HepG2 (cell line): ENCODE measurements around the gene ATG7. TPM values are rescaled to one million over a fixed set of nuclear protein-coding genes. Genes with fewer than 3 reads are reported as not detected.
"Not testable (repeated sequence)": the region's sequence is repeated elsewhere in the genome, so short reads cannot be mapped to it uniquely, and the experiment has no call there.

ENCODE experiments used
- ATAC-seq: fragments of 200-7000 bp; cut with Tn5 transposase; 3 replicates; pipeline ENCODE4 v1.9.1; 2020; ENCODE audit warnings: mild to moderate bottlenecking, moderate library complexity
- BruUV-seq: library from RNA; stranded (reverse); fragments of 400-500 nt; replicated peaks from 2 replicates; lab custom pipeline; 2021; lab: Mats Ljungman, UMichigan
- CTCF ChIA-PET: fragments of 300-600 bp; formaldehyde crosslinking; extraction: SDS; loops from one replicate; lab custom pipeline; 2021; ENCODE audit warnings: low total read pairs, inconsistent platforms, low intra/inter-chr PET ratio; lab: Yijun Ruan, JAX
- POLR2A ChIA-PET: fragments of 350-600 bp; sonication (Branson Sonifier 250); formaldehyde crosslinking; loops from one replicate; lab custom pipeline; 2020; ENCODE audit warnings: antibody characterized with exemption, inconsistent platforms; lab: Yijun Ruan, JAX
- DNase-seq: peaks from one replicate; pipeline ENCODE4 v3.0.0-alpha.2; 2015; ENCODE audit warnings: low spot score
- FAIRE-seq: peaks from 3 replicates; lab custom pipeline; 2011; peaks lifted over from hg19 to GRCh38; lab: Jason Lieb, UNC
- H2AFZ ChIP-seq: one replicate; pipeline ENCODE4 v1.6.1; 2011; ENCODE audit warnings: low read length, inconsistent platforms
- H3K27ac ChIP-seq: fragments of 300-600 bp; 3 replicates; pipeline ENCODE4 v1.8.0; 2011; ENCODE audit warnings: mixed run types, mild to moderate bottlenecking, mixed read lengths, low read length, inconsistent platforms; ENCODE audit not compliant: insufficient read depth; ENCODE audit errors: extremely low read length
- H3K27me3 ChIP-seq, 2 experiments: fragments of 200-600 bp in 1 of 2; 2 replicates in 1 of 2; 3 replicates in 1 of 2; pipeline versions ENCODE4 v1.6.0 to v1.8.0; 2011; ENCODE audit warnings: low read length in 2 of 2, mild to moderate bottlenecking in 2 of 2, moderate library complexity in 2 of 2, inconsistent platforms in 1 of 2; ENCODE audit not compliant: insufficient read depth in 2 of 2, control insufficient read depth in 1 of 2
- H3K36me3 ChIP-seq, 2 experiments: fragments of 200-600 bp in 1 of 2; replicated peaks in 1 of 2; 2 replicates in 1 of 2; 3 replicates in 1 of 2; pipeline versions ENCODE4 v1.5.1 to v1.8.0; 2011; ENCODE audit warnings: low read length in 2 of 2, inconsistent platforms in 1 of 2; ENCODE audit not compliant: insufficient read depth in 2 of 2, control insufficient read depth in 1 of 2
- H3K4me1 ChIP-seq: 2 replicates; pipeline ENCODE4 v1.5.1; 2012; ENCODE audit warnings: low read length, inconsistent platforms; ENCODE audit not compliant: insufficient read depth
- H3K4me2 ChIP-seq: 2 replicates; pipeline ENCODE4 v1.6.0; 2011; ENCODE audit warnings: low read depth, low read length, inconsistent platforms
- H3K4me3 ChIP-seq, 3 experiments: fragments of 200-600 bp in 1 of 3; sonication (generic), shearing (Covaris generic) in 1 of 3; replicated peaks in 1 of 3; 2 replicates each; pipeline ENCODE4 v1.5.1; 2011 to 2016; ENCODE audit warnings: low read length in 3 of 3, inconsistent platforms in 2 of 3, low read depth in 2 of 3, mild to moderate bottlenecking in 2 of 3, control low read depth in 1 of 3, mixed read lengths in 1 of 3; ENCODE audit not compliant: insufficient read depth in 1 of 3
- H3K79me2 ChIP-seq: one replicate; pipeline ENCODE4 v1.6.1; 2011; ENCODE audit warnings: low read length, inconsistent platforms; ENCODE audit not compliant: insufficient read depth
- H3K9ac ChIP-seq: 2 replicates; pipeline ENCODE4 v1.6.0; 2011; ENCODE audit warnings: mild to moderate bottlenecking, low read depth, low read length, inconsistent platforms; ENCODE audit not compliant: insufficient read depth
- H3K9me3 ChIP-seq: 2 replicates; pipeline ENCODE4 v1.5.1; 2012; ENCODE audit warnings: mild to moderate bottlenecking, low read length
- H4K20me1 ChIP-seq: 2 replicates; pipeline ENCODE4 v1.6.0; 2011; ENCODE audit warnings: inconsistent platforms, mild to moderate bottlenecking, low read length, moderate library complexity; ENCODE audit not compliant: insufficient read depth
- ATAD3A ChIP-seq: sonication (generic); formaldehyde crosslinking; IDR thresholded peaks from 2 replicates; pipeline ENCODE4 v1.4.0; 2020; ENCODE audit warnings: missing genetic modification reagents
- BCLAF1 ChIP-seq: fragments of 450-650 bp; IDR thresholded peaks from 2 replicates; pipeline ENCODE4 v1.6.1; 2017; ENCODE audit warnings: mild to moderate bottlenecking
- MTF2 ChIP-seq: sonication (generic); formaldehyde crosslinking; IDR thresholded peaks from 2 replicates; pipeline ENCODE4 v1.5.0; 2020; ENCODE audit warnings: missing genetic modification reagents, borderline replicate concordance
- NFYC ChIP-seq: IDR thresholded peaks from 2 replicates; pipeline ENCODE4 v1.6.1; 2016; ENCODE audit warnings: missing genetic modification reagents, missing compliant biosample characterization
- TMF1 ChIP-seq: sonication (generic); formaldehyde crosslinking; IDR thresholded peaks from 2 replicates; pipeline ENCODE4 v1.8.1; 2022; ENCODE audit warnings: low read depth, missing genetic modification reagents
- ZNF143 ChIP-seq: sonication (generic); formaldehyde crosslinking; IDR thresholded peaks from 2 replicates; pipeline ENCODE4 v1.4.0; 2020; ENCODE audit warnings: missing genetic modification reagents
- ZNF260 ChIP-seq: sonication (generic); formaldehyde crosslinking; IDR thresholded peaks from 2 replicates; pipeline ENCODE4 v1.4.0; 2020; ENCODE audit warnings: missing genetic modification reagents, low read depth, mild to moderate bottlenecking, borderline replicate concordance
- ZNF503 ChIP-seq: sonication (generic); formaldehyde crosslinking; IDR thresholded peaks from 2 replicates; pipeline ENCODE4 v1.4.0; 2020; ENCODE audit warnings: missing genetic modification reagents
- ZNF543 ChIP-seq: sonication (generic); formaldehyde crosslinking; IDR thresholded peaks from 2 replicates; pipeline ENCODE4 v1.4.0; 2020; ENCODE audit warnings: mild to moderate bottlenecking, missing genetic modification reagents
- WGBS: methylation state at CpG from one replicate; pipeline ENCODE4 v1.1.6; 2017; ENCODE audit warnings: low lambda C conversion rate; 5-methylcytosine and 5-hydroxymethylcytosine counted together
- in situ Hi-C: cut with HindIII; loops from 2 replicates; pipeline ENCODE4 v1.10.0; 2017; ENCODE audit warnings: low pct_unique_long_range_greater_than_20kb; ENCODE audit not compliant: extremely low pct_ligation_motif_present
- intact Hi-C: fragments of 100-400 bp; cut with micrococcal nuclease; formaldehyde crosslinking; loops from one replicate; pipeline ENCODE4 v1.10.0; 2022; ENCODE audit not compliant: unreplicated experiment
- polyA plus RNA-seq, 8 experiments: library from polyadenylated mRNA; depleted of rRNA in 3 of 8; stranded (reverse) in 7 of 8; unstranded in 1 of 8; fragments of >200 nt; fragmentation: Illumina TruSeq in 4 of 8; extraction: Trizol in 4 of 8; gene quantifications; 2 replicates each; pipeline versions ENCODE4 v1.2.1 to v1.2.3, GENCODE V29; 2011 to 2016; ENCODE audit warnings: low read depth in 4 of 8, missing spikeins in 1 of 8, mixed read lengths in 1 of 8; ENCODE audit not compliant: insufficient read depth in 1 of 8
- total RNA-seq, 5 experiments: library from RNA; depleted of rRNA; stranded (reverse); fragments of >200 nt; fragmentation: Illumina TruSeq; extraction: Trizol; gene quantifications; 2 replicates each; pipeline ENCODE4 v1.2.3, GENCODE V29; 2016; ENCODE audit warnings: low read depth in 1 of 5

Gene ATG7
- total and polyA plus RNA-seq, 2 of the 13 experiments (the other 11 are each of a cell fraction or from before 2014, with no cell fraction given), result 7.8 to 22.1 TPM

GRCh38 chr3:11499144-11499543 is 226.9 kb downstream of the ATG7 start (continued):
- no peak for TF ChIP-seq BCLAF1
- no peak for TF ChIP-seq MTF2 (CRISPR knock-in tag)
- no peak for TF ChIP-seq ZNF543

GRCh38 chr3:11502413-11502812 is 230.2 kb downstream of the ATG7 start:
- H3K27ac ChIP-seq, DNase-seq, CTCF ChIA-PET, H3K9me3 ChIP-seq, ATAC-seq, FAIRE-seq, H3K4me3 ChIP-seq, H2AFZ ChIP-seq, H3K27me3 ChIP-seq, H3K36me3 ChIP-seq, in situ Hi-C loops, POLR2A ChIA-PET, H3K79me2 ChIP-seq, BruUV-seq, H3K4me2 ChIP-seq, H4K20me1 ChIP-seq, intact Hi-C loops, H3K9ac ChIP-seq: not testable (repeated sequence)
- WGBS, result no CpG with 5 or more reads among the region's 3 CpGs
- peaks cover 13% of the 10 kb centered on the region for H3K4me1 ChIP-seq

GRCh38 chr3:11507719-11508118 is 235.5 kb downstream of the ATG7 start:
- ChIA-PET CTCF (no interaction called here), POLR2A (interaction anchor here (1.8 kb wide), 1 partner anchor 29 kb away, joined by 4 read pairs; no protein-coding TSS in a partner anchor)
- in situ Hi-C loops (no loop called here), intact Hi-C loops (no loop called here)
- no peaks in the 10 kb centered on the region for H3K36me3 ChIP-seq
- FAIRE-seq (no peak), DNase-seq (no peak), ATAC-seq (no peak)
- H4K20me1 ChIP-seq, result no peaks in the 10 kb centered on the region
- H3K4me3 ChIP-seq, result no peak overlapping the region
- H2AFZ ChIP-seq, result no peak overlapping the region
- H3K4me1 ChIP-seq, result peaks cover 22% of the 10 kb centered on the region
- H3K9ac ChIP-seq, result no peak overlapping the region
- BruUV-seq, result no TSS peak
- H3K79me2 ChIP-seq, result no peaks in the 10 kb centered on the region
- no peak overlapping the region for H3K4me2 ChIP-seq
- no peaks in the 10 kb centered on the region for H3K9me3 ChIP-seq
- TF ChIP-seq ATAD3A (CRISPR knock-in tag) (no peak), ZNF260 (CRISPR knock-in tag) (no peak), ZNF143 (peak; percentile 28; the same call in 1 of the 2 replicates), ZNF503 (CRISPR knock-in tag) (no peak), NFYC (peak; percentile 38; the same call in 1 of the 2 replicates), TMF1 (CRISPR knock-in tag) (no peak)
- no peak overlapping the region for H3K27ac ChIP-seq
- no peaks in the 10 kb centered on the region for H3K27me3 ChIP-seq
